Naive thymus-derived CD4-positive, alpha-beta T cell (primary cell): ENCODE results near the gene REC114. TPM values are rescaled to one million over a fixed set of nuclear protein-coding genes. Genes with fewer than 3 reads are reported as not detected.

Source experiments
- ATAC-seq: fragments of 150-1000 bp; cut with Tn5 transposase; 2 replicates; pipeline ENCODE4 v1.10.0; 2021; ENCODE audit warnings: mild to moderate bottlenecking, moderate library complexity
- CTCF ChIA-PET: fragments of 350-600 bp; sonication (Branson Sonifier 250); formaldehyde crosslinking; loops from one replicate; lab custom pipeline; 2021; ENCODE audit warnings: antibody characterized with exemption; lab: Charles Lee
- POLR2A ChIA-PET: fragments of 350-600 bp; sonication (Branson Sonifier 250); formaldehyde crosslinking; loops from one replicate; lab custom pipeline; 2021; ENCODE audit warnings: antibody characterized with exemption, inconsistent platforms; lab: Charles Lee
- DNase-seq, 9 donors: peaks; one replicate each; pipeline versions ENCODE4 v3.0.0 to v3.0.0-alpha.2; 2020 to 2022; ENCODE audit warnings: mixed read lengths in 1 of 9
- H3K27ac ChIP-seq: one replicate; pipeline ENCODE4 v1.7.0; 2013; ENCODE audit warnings: mild to moderate bottlenecking, low read depth, low read length, moderate library complexity
- H3K27me3 ChIP-seq, 2 donors: one replicate each; pipeline ENCODE4 v1.7.0; 2013; ENCODE audit warnings: low read length in 2 of 2, mild to moderate bottlenecking in 2 of 2, moderate library complexity in 2 of 2; ENCODE audit not compliant: control insufficient read depth in 2 of 2, insufficient read depth in 2 of 2
- H3K36me3 ChIP-seq, 3 experiments: 1 replicate in 2 of 3; 2 replicates in 1 of 3; pipeline ENCODE4 v1.7.0; 2013; ENCODE audit warnings: low read length in 3 of 3, mild to moderate bottlenecking in 3 of 3, moderate library complexity in 1 of 3; ENCODE audit not compliant: insufficient read depth in 3 of 3, control insufficient read depth in 2 of 3
- H3K4me1 ChIP-seq, 2 donors: one replicate each; pipeline ENCODE4 v1.7.0; 2013; ENCODE audit warnings: low read length in 2 of 2, mild to moderate bottlenecking in 2 of 2, moderate library complexity in 1 of 2; ENCODE audit not compliant: control insufficient read depth in 2 of 2, insufficient read depth in 2 of 2
- H3K4me3 ChIP-seq: 2 replicates; pipeline ENCODE4 v1.7.0; 2013; ENCODE audit warnings: mild to moderate bottlenecking, low read length
- H3K9me3 ChIP-seq, 3 experiments: 1 replicate in 2 of 3; 2 replicates in 1 of 3; pipeline ENCODE4 v1.7.0; 2013; ENCODE audit warnings: low read length in 3 of 3; ENCODE audit not compliant: control insufficient read depth in 2 of 3
- H3K27ac Mint-ChIP-seq, 9 donors: one replicate each; pipeline ENCODE4 v1.8.0; 2020 to 2022; ENCODE audit warnings: mixed read lengths in 9 of 9, mild to moderate bottlenecking in 8 of 9, moderate library complexity in 5 of 9, inconsistent platforms in 2 of 9
- H3K27me3 Mint-ChIP-seq, 5 donors: one replicate each; pipeline ENCODE4 v1.8.0; 2021 to 2022; ENCODE audit warnings: mixed read lengths in 5 of 5, mild to moderate bottlenecking in 1 of 5
- H3K36me3 Mint-ChIP-seq, 5 donors: one replicate each; pipeline ENCODE4 v1.8.0; 2020 to 2022; ENCODE audit warnings: mixed read lengths in 5 of 5, mild to moderate bottlenecking in 3 of 5, inconsistent platforms in 1 of 5
- H3K4me1 Mint-ChIP-seq, 7 donors: one replicate each; pipeline ENCODE4 v1.8.0; 2020 to 2022; ENCODE audit warnings: mixed read lengths in 7 of 7, mild to moderate bottlenecking in 3 of 7, inconsistent platforms in 1 of 7
- H3K4me3 Mint-ChIP-seq, 10 donors: one replicate each; pipeline ENCODE4 v1.8.0; 2020 to 2022; ENCODE audit warnings: mild to moderate bottlenecking in 10 of 10, mixed read lengths in 10 of 10, moderate library complexity in 6 of 10, inconsistent platforms in 2 of 10
- H3K9me3 Mint-ChIP-seq, 11 donors: one replicate each; pipeline ENCODE4 v1.8.0; 2020 to 2022; ENCODE audit warnings: mixed read lengths in 11 of 11, mild to moderate bottlenecking in 4 of 11, inconsistent platforms in 1 of 11, moderate library complexity in 1 of 11
- intact Hi-C, 2 donors: fragments of 100-400 bp; cut with micrococcal nuclease; formaldehyde crosslinking; loops; one replicate each; pipeline ENCODE4 v1.15.1; 2023
- polyA plus RNA-seq, 2 donors: library from polyadenylated mRNA; unstranded; fragments of 300-500 nt; fragmentation: Illumina TruSeq; gene quantifications; one replicate each; pipeline ENCODE4 v1.2.3, GENCODE V29; 2021
- total RNA-seq, 6 experiments: library from RNA in 5 of 6; stranded (reverse) in 5 of 6; gene quantifications; 1 replicate in 5 of 6; 2 replicates in 1 of 6; pipeline ENCODE4 v1.2.3 and lab custom pipeline; 2021 to 2026

REC114 gene
- total and polyA plus RNA-seq, 7 experiments from 2014 or later = not detected

GRCh38 chr15:73596174-73596573 lies 153.2 kb downstream of the REC114 start:
- no peaks in the 10 kb centered on the region for H3K9me3 Mint-ChIP-seq

GRCh38 chr15:73597036-73597638 lies 154.2 kb downstream of the REC114 start:
- H3K27me3 ChIP-seq = no peaks in the 10 kb centered on the region
- peak overlapping the region in 1 of 9 donors; percentile 55 for H3K27ac Mint-ChIP-seq
- no peak overlapping the region for H3K4me3 Mint-ChIP-seq
- no peaks in the 10 kb centered on the region for H3K9me3 ChIP-seq
- H3K36me3 ChIP-seq = no peaks in the 10 kb centered on the region
- intact Hi-C loops = no loop called here
- H3K27ac ChIP-seq = no peak overlapping the region
- peaks cover 13 to 50% (median 39%) of the 10 kb centered on the region in 7 donors for H3K4me1 Mint-ChIP-seq
- ChIA-PET POLR2A (no interaction called here), CTCF (no interaction called here)
- no peaks in the 10 kb centered on the region for H3K27me3 Mint-ChIP-seq
- H3K36me3 Mint-ChIP-seq = peaks cover 0 to 13% (median 4%) of the 10 kb centered on the region in 5 donors
- ATAC-seq (no peak), DNase-seq (no peak)
- peaks cover 0 to 7% of the 10 kb centered on the region in 2 donors for H3K4me1 ChIP-seq
- no peak overlapping the region for H3K4me3 ChIP-seq
- H3K9me3 Mint-ChIP-seq = no peaks in the 10 kb centered on the region

More at GRCh38 chr15:73596174-73596573, 153.2 kb downstream of the REC114 start:
- peak overlapping the region in 4 of 9 donors; percentile 2 to 45 (median 14) for H3K27ac Mint-ChIP-seq
- H3K27me3 Mint-ChIP-seq = no peaks in the 10 kb centered on the region
- CTCF ChIA-PET = interaction anchor here (2.1 kb wide), 1 partner anchor 10 kb away, joined by 6 read pairs; no protein-coding TSS in a partner anchor
- H3K4me1 Mint-ChIP-seq = peaks cover 13 to 50% (median 39%) of the 10 kb centered on the region in 7 donors
- DNase-seq (no peak), ATAC-seq (no peak)
- no peak overlapping the region for H3K4me3 ChIP-seq
- no peaks in the 10 kb centered on the region for H3K9me3 ChIP-seq
- H3K27me3 ChIP-seq = no peaks in the 10 kb centered on the region
- intact Hi-C loops = no loop called here
- H3K27ac ChIP-seq = no peak overlapping the region
- peaks cover 0 to 16% (median 11%) of the 10 kb centered on the region in 5 donors for H3K36me3 Mint-ChIP-seq
- peaks cover 0 to 9% (median 0%) of the 10 kb centered on the region in 3 experiments for H3K36me3 ChIP-seq
- POLR2A ChIA-PET = no interaction called here
- peaks cover 0 to 3% of the 10 kb centered on the region in 2 donors for H3K4me1 ChIP-seq
- no peak overlapping the region for H3K4me3 Mint-ChIP-seq

DNA sequence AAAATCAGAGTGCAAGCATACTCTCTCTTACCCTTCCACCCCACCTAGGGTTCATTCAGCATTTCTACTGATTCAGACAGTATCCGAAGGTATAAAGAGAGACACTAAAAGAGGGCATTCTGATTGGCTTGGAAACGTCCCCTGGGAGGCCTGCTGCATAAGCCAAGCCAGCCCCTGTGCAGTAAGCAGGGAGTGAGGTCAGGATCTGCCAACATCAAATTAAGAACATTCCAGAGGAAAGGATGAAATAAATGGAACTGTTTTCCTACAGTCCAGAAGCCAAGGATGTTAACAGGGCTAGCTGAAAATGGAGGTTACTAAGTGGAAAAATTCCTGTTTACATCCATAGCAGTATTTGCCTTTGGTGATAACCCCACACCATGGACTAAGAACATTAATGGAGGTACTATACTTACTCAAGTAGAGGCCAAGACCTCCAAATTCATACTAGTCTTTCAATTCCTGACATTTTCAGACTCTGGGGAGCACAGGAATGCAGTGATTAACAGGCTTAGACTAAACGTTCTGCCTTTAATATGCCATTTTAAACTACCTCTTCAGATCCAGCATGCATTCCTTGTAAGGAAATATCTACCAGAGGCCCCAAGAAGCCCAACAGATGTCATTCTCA lies 155.7 kb downstream of the REC114 start:
- Mint-ChIP-seq H3K9me3 (no peaks in the 10 kb centered on the region), H3K4me3 (no peak overlapping the region), H3K36me3 (peaks cover 0 to 11% (median 4%) of the 10 kb centered on the region in 5 donors), H3K27me3 (no peaks in the 10 kb centered on the region), H3K27ac (peak overlapping the region in 1 of 9 donors; percentile 11), H3K4me1 (peaks cover 13 to 50% (median 39%) of the 10 kb centered on the region in 7 donors)
- ChIA-PET CTCF (no interaction called here), POLR2A (no interaction called here)
- DNase-seq = no peak
- Histone ChIP-seq H3K4me3 (no peak overlapping the region), H3K4me1 (peaks cover 12 to 19% of the 10 kb centered on the region in 2 donors), H3K36me3 (no peaks in the 10 kb centered on the region), H3K9me3 (no peaks in the 10 kb centered on the region), H3K27me3 (no peaks in the 10 kb centered on the region), H3K27ac (no peak overlapping the region)
- no peak for ATAC-seq
- intact Hi-C loops = no loop called here

GRCh38 chr15:73599934-73600333 lies 157.0 kb downstream of the REC114 start:
- ATAC-seq = no peak
- Mint-ChIP-seq H3K4me1 (peaks cover 13 to 55% (median 33%) of the 10 kb centered on the region in 7 donors), H3K27me3 (no peaks in the 10 kb centered on the region), H3K27ac (no peak overlapping the region), H3K9me3 (no peaks in the 10 kb centered on the region), H3K36me3 (peaks cover 0 to 13% (median 3%) of the 10 kb centered on the region in 5 donors), H3K4me3 (no peak overlapping the region)
- H3K4me1 ChIP-seq = peaks cover 12 to 19% of the 10 kb centered on the region in 2 donors
- CTCF ChIA-PET = no interaction called here
- no peak for DNase-seq
- H3K9me3 ChIP-seq = no peaks in the 10 kb centered on the region
- intact Hi-C loops = no loop called here
- H3K27me3 ChIP-seq = no peaks in the 10 kb centered on the region
- H3K27ac ChIP-seq = no peak overlapping the region
- POLR2A ChIA-PET = no interaction called here
- H3K36me3 ChIP-seq = no peaks in the 10 kb centered on the region
- no peak overlapping the region for H3K4me3 ChIP-seq

DNA sequence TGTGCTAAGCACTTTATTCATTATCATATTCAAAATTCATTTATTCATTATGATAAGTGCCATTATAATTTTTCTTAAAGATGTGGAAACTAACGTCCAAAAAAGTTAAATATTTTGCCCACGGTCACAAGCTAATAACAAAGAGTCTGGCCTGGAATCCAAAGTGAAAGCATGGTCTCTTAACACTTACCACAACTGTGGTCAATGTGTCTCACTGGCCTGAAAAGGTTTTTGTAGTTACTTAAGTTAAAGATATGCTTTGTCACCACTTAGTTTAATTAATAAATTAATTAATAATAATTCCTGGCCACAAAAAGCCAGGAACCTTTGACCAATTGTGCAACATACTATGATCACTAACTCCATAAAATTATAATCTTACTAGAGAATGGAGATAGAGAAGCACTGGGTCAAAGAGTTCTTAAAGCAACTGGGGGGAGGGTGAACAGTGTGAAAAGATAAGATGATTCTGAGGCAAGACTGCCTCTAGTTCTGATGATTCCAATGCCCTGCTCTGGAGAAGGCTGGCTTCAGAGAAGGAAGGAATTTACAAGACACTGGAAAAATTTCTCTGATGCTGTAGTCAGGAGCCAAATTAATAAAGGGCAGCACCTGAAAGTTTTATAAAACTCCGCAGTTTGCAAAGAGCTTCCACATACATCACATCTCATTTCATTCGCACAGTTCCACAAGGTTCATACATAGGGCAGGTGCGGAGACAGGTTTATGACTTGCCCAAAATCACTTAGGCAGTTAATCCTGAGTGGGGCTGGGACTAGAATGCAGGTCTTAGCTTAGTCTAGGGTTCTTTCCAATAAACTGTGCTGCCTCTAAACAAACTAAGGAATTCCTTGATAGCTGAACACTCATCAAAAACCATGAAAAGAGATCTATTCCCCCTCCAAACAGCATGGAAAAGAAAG lies 157.7 kb downstream of the REC114 start:
- peaks cover 13 to 58% (median 28%) of the 10 kb centered on the region in 7 donors for H3K4me1 Mint-ChIP-seq
- H3K27me3 Mint-ChIP-seq = no peaks in the 10 kb centered on the region
- H3K36me3 Mint-ChIP-seq = peaks cover 0 to 15% (median 4%) of the 10 kb centered on the region in 5 donors
- H3K9me3 Mint-ChIP-seq = no peaks in the 10 kb centered on the region
- Histone ChIP-seq H3K4me1 (peaks cover 12 to 19% of the 10 kb centered on the region in 2 donors), H3K27ac (no peak overlapping the region), H3K36me3 (no peaks in the 10 kb centered on the region), H3K27me3 (no peaks in the 10 kb centered on the region), H3K9me3 (no peaks in the 10 kb centered on the region), H3K4me3 (no peak overlapping the region)
- DNase-seq = no peak
- POLR2A ChIA-PET = no interaction called here
- no peak overlapping the region for H3K27ac Mint-ChIP-seq
- CTCF ChIA-PET = no interaction called here
- ATAC-seq = no peak
- H3K4me3 Mint-ChIP-seq = no peak overlapping the region
- intact Hi-C loops = no loop called here

- Mint-ChIP-seq H3K9me3 (no peaks in the 10 kb centered on the region), H3K4me1 (peaks cover 6 to 56% (median 29%) of the 10 kb centered on the region in 7 donors), H3K27ac (no peak overlapping the region), H3K36me3 (peaks cover 0 to 15% (median 4%) of the 10 kb centered on the region in 5 donors), H3K27me3 (no peaks in the 10 kb centered on the region), H3K4me3 (no peak overlapping the region)
- Histone ChIP-seq H3K36me3 (no peaks in the 10 kb centered on the region), H3K27ac (no peak overlapping the region), H3K4me3 (no peak overlapping the region), H3K4me1 (peaks cover 12 to 16% of the 10 kb centered on the region in 2 donors), H3K27me3 (no peaks in the 10 kb centered on the region), H3K9me3 (no peaks in the 10 kb centered on the region)
- POLR2A ChIA-PET = no interaction called here
- intact Hi-C loops = no loop called here
- CTCF ChIA-PET = no interaction called here
- ATAC-seq (no peak), DNase-seq (no peak)
These were observed 158.8 kb downstream of the REC114 start for GRCh38 chr15:73601451-73602445.
